GM19351 (cell line): Measurements from ENCODE around the gene ADPRHL1.
"Not testable (repeated sequence)": the region's sequence is repeated elsewhere in the genome, so short reads cannot be mapped to it uniquely, and the experiment has no call there.

Source experiments
- ATAC-seq: cut with Tn5 transposase; IDR thresholded peaks from one replicate; pipeline ENCODE4 v1.9.1; 2021; ENCODE audit warnings: mild to moderate bottlenecking, moderate library complexity; ENCODE audit not compliant: unreplicated experiment

The ADPRHL1 gene

GRCh38 chr13:113373811-113374485 is 79.3 kb downstream of the ADPRHL1 start:
- ATAC-seq = no peak

- not testable (repeated sequence) for ATAC-seq
Observed at GRCh38 chr13:113371701-113372100, 81.6 kb downstream of the ADPRHL1 start.

GRCh38 chr13:113371061-113371460 is 82.2 kb downstream of the ADPRHL1 start:
- no peak for ATAC-seq

GRCh38 chr13:113369881-113370280 is 83.4 kb downstream of the ADPRHL1 start:
- ATAC-seq = no peak

- ATAC-seq = no peak
Observed at GRCh38 chr13:113369189-113369588, 84.1 kb downstream of the ADPRHL1 start.

GRCh38 chr13:113368353-113368752 is 84.9 kb downstream of the ADPRHL1 start:
- not testable (repeated sequence) for ATAC-seq

- ATAC-seq = no peak
Observed at GRCh38 chr13:113367771-113368170, 85.5 kb downstream of the ADPRHL1 start.

GRCh38 chr13:113367020-113367560 is 86.2 kb downstream of the ADPRHL1 start:
- ATAC-seq = no peak

GRCh38 chr13:113365971-113366588 is 87.2 kb downstream of the ADPRHL1 start:
- ATAC-seq = no peak

GRCh38 chr13:113365583-113365970 is 87.7 kb downstream of the ADPRHL1 start:
- ATAC-seq = no peak

- ATAC-seq = no peak
Observed at GRCh38 chr13:113364901-113365582, 88.2 kb downstream of the ADPRHL1 start.

GRCh38 chr13:113364311-113364889 is 88.9 kb downstream of the ADPRHL1 start:
- ATAC-seq = no peak

- no peak for ATAC-seq
Observed at GRCh38 chr13:113361406-113361805, 91.9 kb downstream of the ADPRHL1 start.

GRCh38 chr13:113360446-113360845 is 92.8 kb downstream of the ADPRHL1 start:
- ATAC-seq = no peak

GRCh38 chr13:113359571-113359970 is 93.7 kb downstream of the ADPRHL1 start:
- ATAC-seq = no peak

GRCh38 chr13:113358653-113359190 is 94.6 kb downstream of the ADPRHL1 start:
- ATAC-seq = no peak

GRCh38 chr13:113357529-113357928 is 95.8 kb downstream of the ADPRHL1 start:
- no peak for ATAC-seq

GRCh38 chr13:113356596-113356995 is 96.7 kb downstream of the ADPRHL1 start:
- ATAC-seq = no peak

GRCh38 chr13:113355621-113356020 is 97.7 kb downstream of the ADPRHL1 start:
- no peak for ATAC-seq

GRCh38 chr13:113354831-113355610 is 98.3 kb downstream of the ADPRHL1 start:
- no peak for ATAC-seq
